DOHH2 (cell line): ENCODE data around the gene VIT.

Experiments
- H3F3A ChIP-seq: fragments of 200-600 bp; sonication (generic), shearing (Covaris generic); 2 replicates; pipeline ENCODE4 v1.6.0; 2016; ENCODE audit warnings: antibody characterized with exemption, mild to moderate bottlenecking; ENCODE audit not compliant: control insufficient read depth, insufficient read depth
- H3K27ac ChIP-seq: fragments of 200-600 bp; sonication (generic); 2 replicates; pipeline ENCODE4 v1.5.1; 2014; ENCODE audit warnings: low read depth, mild to moderate bottlenecking, low read length, moderate library complexity
- H3K27me3 ChIP-seq: fragments of 200-600 bp; sonication (generic); 2 replicates; pipeline ENCODE4 v1.6.1; 2014; ENCODE audit warnings: mild to moderate bottlenecking, low read length, mixed read lengths; ENCODE audit not compliant: control insufficient read depth
- H3K36me3 ChIP-seq: fragments of 200-600 bp; sonication (generic); 2 replicates; pipeline ENCODE4 v1.6.1; 2014; ENCODE audit warnings: mild to moderate bottlenecking, low read length, moderate library complexity, mixed read lengths; ENCODE audit not compliant: control insufficient read depth
- H3K4me1 ChIP-seq: fragments of 200-600 bp; sonication (generic); 2 replicates; pipeline ENCODE4 v1.6.1; 2014; ENCODE audit warnings: mild to moderate bottlenecking, low read length, mixed read lengths; ENCODE audit not compliant: control insufficient read depth
- H3K4me2 ChIP-seq: fragments of 200-600 bp; sonication (generic); 2 replicates; pipeline ENCODE4 v1.6.0; 2014; ENCODE audit warnings: mild to moderate bottlenecking, low read length, moderate library complexity
- H3K4me3 ChIP-seq: fragments of 200-600 bp; sonication (generic); 2 replicates; pipeline ENCODE4 v1.5.1; 2014; ENCODE audit warnings: mild to moderate bottlenecking, low read length, mixed read lengths
- H3K79me2 ChIP-seq: fragments of 200-600 bp; sonication (generic); 2 replicates; pipeline ENCODE4 v1.6.1; 2014; ENCODE audit warnings: mild to moderate bottlenecking, low read length, mixed read lengths; ENCODE audit not compliant: control insufficient read depth
- H3K9me2 ChIP-seq: fragments of 200-600 bp; sonication (generic); replicated peaks from 2 replicates; pipeline ENCODE4 v1.6.1; 2014; ENCODE audit warnings: mild to moderate bottlenecking, low read length, mixed read lengths; ENCODE audit not compliant: control insufficient read depth
- H3K9me3 ChIP-seq: fragments of 200-600 bp; sonication (generic); 2 replicates; pipeline ENCODE4 v1.6.1; 2014; ENCODE audit warnings: antibody characterized with exemption, low read length, mixed read lengths; ENCODE audit not compliant: control insufficient read depth, insufficient read depth
- H4K20me1 ChIP-seq: fragments of 200-600 bp; sonication (generic); 2 replicates; pipeline ENCODE4 v1.6.0; 2014; ENCODE audit warnings: low read depth, mild to moderate bottlenecking, antibody characterized with exemption, low read length, moderate library complexity; ENCODE audit not compliant: control insufficient read depth, insufficient read depth
- CTCF ChIP-seq: fragments of 200-600 bp; sonication (generic); IDR thresholded peaks from one replicate; pipeline ENCODE4 v1.5.1; 2014; ENCODE audit warnings: antibody characterized with exemption, mild to moderate bottlenecking, low read depth, low read length; ENCODE audit not compliant: poor library complexity, severe bottlenecking
- EZH2phosphoT487 ChIP-seq: fragments of 200-600 bp; sonication (generic); IDR thresholded peaks from 2 replicates; pipeline ENCODE4 v1.6.1; 2017; ENCODE audit warnings: borderline replicate concordance, mild to moderate bottlenecking, antibody characterized with exemption, low read length, moderate library complexity, mixed read lengths

The VIT gene

GRCh38 chr2:36671731-36672130 is 24.8 kb upstream of the VIT start:
- TF ChIP-seq EZH2phosphoT487 (no peak), CTCF (no peak)

GRCh38 chr2:36672199-36672598 is 24.3 kb upstream of the VIT start:
- peaks cover 2% of the 10 kb centered on the region for H3K4me1 ChIP-seq
- H3K9me3 ChIP-seq, result no peaks in the 10 kb centered on the region
- H3K27ac ChIP-seq, result no peak overlapping the region
- no peak overlapping the region for H3K4me2 ChIP-seq
- no peaks in the 10 kb centered on the region for H3F3A ChIP-seq
- TF ChIP-seq CTCF (no peak), EZH2phosphoT487 (no peak)
- no peak overlapping the region for H3K4me3 ChIP-seq
- H3K9me2 ChIP-seq, result no peaks in the 10 kb centered on the region
- H3K79me2 ChIP-seq, result no peaks in the 10 kb centered on the region
- peaks cover 23% of the 10 kb centered on the region; the same call in 1 of the 2 replicates for H3K27me3 ChIP-seq
- H4K20me1 ChIP-seq, result no peaks in the 10 kb centered on the region
- H3K36me3 ChIP-seq, result no peaks in the 10 kb centered on the region

More at GRCh38 chr2:36671731-36672130, 24.8 kb upstream of the VIT start:
- H3F3A ChIP-seq, result no peaks in the 10 kb centered on the region
- no peaks in the 10 kb centered on the region for H3K9me3 ChIP-seq
- H3K36me3 ChIP-seq, result no peaks in the 10 kb centered on the region
- no peaks in the 10 kb centered on the region for H3K79me2 ChIP-seq
- H3K9me2 ChIP-seq, result no peaks in the 10 kb centered on the region
- H3K27me3 ChIP-seq, result peaks cover 22% of the 10 kb centered on the region; the same call in 1 of the 2 replicates
- no peak overlapping the region for H3K27ac ChIP-seq
- no peak overlapping the region for H3K4me2 ChIP-seq
- H3K4me3 ChIP-seq, result no peak overlapping the region
- no peaks in the 10 kb centered on the region for H3K4me1 ChIP-seq
- H4K20me1 ChIP-seq, result no peaks in the 10 kb centered on the region

- no peak overlapping the region for H3K27ac ChIP-seq
These were observed 20.8 kb upstream of the VIT start for GRCh38 chr2:36675579-36676282.

More at GRCh38 chr2:36675579-36676282, 20.8 kb upstream of the VIT start:
- H3K36me3 ChIP-seq, result no peaks in the 10 kb centered on the region
- H3K4me3 ChIP-seq, result no peak overlapping the region
- no peaks in the 10 kb centered on the region for H4K20me1 ChIP-seq
- H3K4me2 ChIP-seq, result no peak overlapping the region
- peaks cover 22% of the 10 kb centered on the region; the same call in 1 of the 2 replicates for H3K27me3 ChIP-seq
- H3K9me2 ChIP-seq, result no peaks in the 10 kb centered on the region
- H3K9me3 ChIP-seq, result no peaks in the 10 kb centered on the region
- H3K79me2 ChIP-seq, result no peaks in the 10 kb centered on the region
- H3K4me1 ChIP-seq, result peaks cover 9% of the 10 kb centered on the region
- TF ChIP-seq CTCF, result no peak
- TF ChIP-seq EZH2phosphoT487, result no peak
- no peaks in the 10 kb centered on the region; the same call in 1 of the 2 replicates for H3F3A ChIP-seq
